Mesothelial cell of epicardium (in vitro differentiated cells): ENCODE results near the gene CACNA2D1. TPM values are rescaled to one million over a fixed set of nuclear protein-coding genes. Genes with fewer than 3 reads are reported as not detected.

Experiments used
- DNase-seq, 2 experiments: peaks; one replicate each; pipeline ENCODE4 v3.0.0; 2021; ENCODE audit warnings: low spot score in 2 of 2; ENCODE audit not compliant: unreplicated experiment in 2 of 2
- H3K27ac Mint-ChIP-seq: 2 replicates; pipeline ENCODE4 v1.8.0; 2021; ENCODE audit warnings: mixed read lengths
- H3K27me3 Mint-ChIP-seq: 2 replicates; pipeline ENCODE4 v1.8.0; 2021; ENCODE audit warnings: low read depth, mixed read lengths
- H3K36me3 Mint-ChIP-seq: 2 replicates; pipeline ENCODE4 v1.8.0; 2021; ENCODE audit warnings: mixed read lengths
- H3K4me1 Mint-ChIP-seq: 2 replicates; pipeline ENCODE4 v1.8.0; 2021; ENCODE audit warnings: mixed read lengths
- H3K4me3 Mint-ChIP-seq: 2 replicates; pipeline ENCODE4 v1.8.0; 2021; ENCODE audit warnings: mild to moderate bottlenecking, moderate library complexity, mixed read lengths
- H3K9me3 Mint-ChIP-seq: 2 replicates; pipeline ENCODE4 v1.8.0; 2021; ENCODE audit warnings: mixed read lengths
- total RNA-seq: library from RNA; stranded (reverse); gene quantifications from 3 replicates; pipeline ENCODE4 v1.2.1, GENCODE V29; 2021
- TF ChIP-seq, protein P1 (sequence below): fragments of 200-600 bp; sonication (generic); IDR thresholded peaks from one replicate; pipeline ENCODE4 v1.5.0; 2021; ENCODE audit warnings: antibody characterized with exemption; ENCODE audit not compliant: unreplicated experiment

The CACNA2D1 gene
- total RNA-seq, 1 donor from 2014 or later, result 14.7 TPM

DNA sequence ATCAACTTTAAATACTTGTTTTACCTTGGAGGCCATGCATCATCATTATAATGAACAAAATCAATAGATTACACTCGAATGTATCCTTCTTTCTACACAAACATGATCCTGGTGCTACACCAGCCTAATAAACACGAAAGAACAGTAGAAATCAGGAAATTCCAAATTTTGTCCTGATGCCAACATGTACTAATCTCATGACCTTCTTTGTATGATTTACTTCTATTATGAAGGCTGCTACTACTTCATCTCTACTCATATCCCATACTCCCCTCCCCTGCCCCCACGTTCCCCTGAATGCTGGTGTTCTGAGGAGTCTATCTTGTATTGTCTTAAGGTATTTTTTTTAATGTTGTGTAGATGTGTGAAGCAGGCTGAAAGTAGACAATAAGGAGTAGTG, 315.0 kb downstream of the CACNA2D1 start:
- Mint-ChIP-seq H3K36me3 (peaks cover 5% of the 10 kb centered on the region), H3K4me3 (no peak overlapping the region), H3K27me3 (no peaks in the 10 kb centered on the region), H3K27ac (no peak overlapping the region), H3K4me1 (no peaks in the 10 kb centered on the region), H3K9me3 (peaks cover 16% of the 10 kb centered on the region)
- no peak for DNase-seq
- TF ChIP-seq, protein P1, sequence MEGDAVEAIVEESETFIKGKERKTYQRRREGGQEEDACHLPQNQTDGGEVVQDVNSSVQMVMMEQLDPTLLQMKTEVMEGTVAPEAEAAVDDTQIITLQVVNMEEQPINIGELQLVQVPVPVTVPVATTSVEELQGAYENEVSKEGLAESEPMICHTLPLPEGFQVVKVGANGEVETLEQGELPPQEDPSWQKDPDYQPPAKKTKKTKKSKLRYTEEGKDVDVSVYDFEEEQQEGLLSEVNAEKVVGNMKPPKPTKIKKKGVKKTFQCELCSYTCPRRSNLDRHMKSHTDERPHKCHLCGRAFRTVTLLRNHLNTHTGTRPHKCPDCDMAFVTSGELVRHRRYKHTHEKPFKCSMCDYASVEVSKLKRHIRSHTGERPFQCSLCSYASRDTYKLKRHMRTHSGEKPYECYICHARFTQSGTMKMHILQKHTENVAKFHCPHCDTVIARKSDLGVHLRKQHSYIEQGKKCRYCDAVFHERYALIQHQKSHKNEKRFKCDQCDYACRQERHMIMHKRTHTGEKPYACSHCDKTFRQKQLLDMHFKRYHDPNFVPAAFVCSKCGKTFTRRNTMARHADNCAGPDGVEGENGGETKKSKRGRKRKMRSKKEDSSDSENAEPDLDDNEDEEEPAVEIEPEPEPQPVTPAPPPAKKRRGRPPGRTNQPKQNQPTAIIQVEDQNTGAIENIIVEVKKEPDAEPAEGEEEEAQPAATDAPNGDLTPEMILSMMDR, result no peak

DNA sequence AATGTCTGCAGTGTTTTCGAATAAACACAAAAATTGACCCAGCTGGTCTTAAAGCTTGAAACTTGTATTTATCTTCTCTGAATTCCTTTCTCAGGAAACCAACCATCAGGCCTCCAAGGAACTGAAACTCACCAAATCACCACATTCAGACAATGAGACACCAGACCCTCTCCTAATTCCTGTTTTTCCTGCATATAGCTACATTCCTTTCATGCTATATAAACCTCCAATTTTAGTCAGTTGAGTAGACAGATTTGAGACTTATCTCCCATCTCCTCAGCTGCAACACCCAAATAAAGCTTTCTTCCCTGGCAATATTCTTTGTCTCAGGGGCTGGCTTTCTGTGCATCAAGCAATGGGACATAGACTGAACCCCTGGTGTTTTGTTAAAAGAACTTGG, 317.0 kb downstream of the CACNA2D1 start:
- DNase-seq, result no peak
- Mint-ChIP-seq H3K4me3 (no peak overlapping the region), H3K27me3 (no peaks in the 10 kb centered on the region), H3K4me1 (no peaks in the 10 kb centered on the region), H3K27ac (no peak overlapping the region), H3K9me3 (peaks cover 16% of the 10 kb centered on the region), H3K36me3 (peaks cover 5% of the 10 kb centered on the region)
- TF ChIP-seq, protein P1, result no peak

DNA sequence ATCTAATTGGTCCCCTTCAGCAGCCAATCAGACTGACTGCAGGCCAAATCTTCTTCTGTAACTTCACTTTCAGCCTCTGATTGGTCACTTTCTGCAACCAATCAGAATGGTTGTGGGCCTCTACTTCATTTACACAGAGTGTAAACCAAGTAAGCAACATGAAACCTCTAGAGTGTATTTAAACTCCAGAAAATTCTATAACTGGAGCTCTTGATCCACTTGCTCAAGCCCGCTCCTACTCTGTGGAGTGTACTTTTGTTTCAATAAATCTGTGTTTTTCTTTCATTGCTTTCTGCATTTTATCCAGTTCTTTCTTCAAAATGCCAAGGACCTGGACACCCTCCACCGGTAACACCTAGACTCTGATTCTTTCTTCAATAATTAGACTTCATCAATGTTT, 319.1 kb downstream of the CACNA2D1 start:
- no peaks in the 10 kb centered on the region for H3K4me1 Mint-ChIP-seq
- no peaks in the 10 kb centered on the region for H3K27me3 Mint-ChIP-seq
- H3K4me3 Mint-ChIP-seq, result no peak overlapping the region
- TF ChIP-seq, protein P1, result no peak
- H3K36me3 Mint-ChIP-seq, result peaks cover 5% of the 10 kb centered on the region
- peaks cover 16% of the 10 kb centered on the region for H3K9me3 Mint-ChIP-seq
- H3K27ac Mint-ChIP-seq, result no peak overlapping the region
- DNase-seq, result no peak

DNA sequence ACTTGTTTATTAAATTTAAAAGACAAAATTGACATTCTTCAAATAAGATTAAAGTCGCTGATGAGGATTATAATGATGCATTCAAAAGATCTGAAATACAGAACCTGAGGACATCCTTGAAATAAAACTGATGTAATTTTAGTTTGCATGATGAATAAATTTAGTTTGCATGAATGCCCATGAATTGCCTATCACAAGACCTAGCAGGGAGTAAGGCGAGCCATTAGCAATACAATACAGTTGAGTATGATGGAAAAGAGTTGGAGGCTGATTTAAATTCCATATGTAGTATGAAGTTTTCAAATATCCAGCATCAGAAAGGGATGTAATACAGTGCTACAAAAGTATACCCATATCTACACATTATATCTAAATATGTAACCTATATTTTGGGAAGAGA, 321.3 kb downstream of the CACNA2D1 start:
- H3K4me1 Mint-ChIP-seq, result no peaks in the 10 kb centered on the region
- TF ChIP-seq, protein P1, result no peak
- H3K4me3 Mint-ChIP-seq, result no peak overlapping the region
- no peak overlapping the region for H3K27ac Mint-ChIP-seq
- H3K36me3 Mint-ChIP-seq, result peaks cover 5% of the 10 kb centered on the region
- no peaks in the 10 kb centered on the region for H3K27me3 Mint-ChIP-seq
- DNase-seq, result no peak
- peaks cover 16% of the 10 kb centered on the region for H3K9me3 Mint-ChIP-seq

DNA sequence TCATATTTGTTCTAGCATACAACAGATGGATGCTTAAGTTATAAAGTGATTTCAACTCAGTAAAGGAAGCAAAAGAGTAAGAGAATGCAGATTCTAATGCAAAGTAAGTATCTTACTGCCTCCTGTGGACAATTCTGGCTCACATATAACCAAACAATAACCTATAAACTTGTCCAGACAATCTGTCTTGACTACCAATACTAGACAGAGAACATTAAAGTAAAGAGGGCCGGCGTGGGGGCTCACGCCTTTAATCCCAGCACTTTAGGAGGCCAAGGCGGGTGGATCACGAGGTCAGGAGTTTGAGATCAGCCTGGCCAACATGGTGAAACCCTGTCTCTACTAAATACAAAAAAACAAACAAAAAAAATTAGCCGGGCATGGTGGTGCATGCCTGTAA, 329.3 kb downstream of the CACNA2D1 start:
- Mint-ChIP-seq H3K27me3 (no peaks in the 10 kb centered on the region), H3K27ac (no peak overlapping the region)

More for the DNA sequence above, 329.3 kb downstream of the CACNA2D1 start:
- no peak overlapping the region for H3K4me3 Mint-ChIP-seq
- H3K9me3 Mint-ChIP-seq, result no peaks in the 10 kb centered on the region
- no peaks in the 10 kb centered on the region for H3K36me3 Mint-ChIP-seq
- TF ChIP-seq, protein P1, result no peak
- DNase-seq, result no peak
- no peaks in the 10 kb centered on the region for H3K4me1 Mint-ChIP-seq
